Transverse colon (tissue), 3 donors: ENCODE measurements around the gene LMOD3.

Experiments
- EP300 ChIP-seq: sonication (generic); formaldehyde crosslinking; IDR thresholded peaks from one replicate; pipeline ENCODE4 v1.6.1; 2017; ENCODE audit warnings: antibody characterized with exemption, low read depth
- TF ChIP-seq, protein P1 (sequence below), 5 experiments: fragments of 200-600 bp in 3 of 5; fragments of 450-650 bp in 2 of 5; sonication (generic) in 3 of 5; IDR thresholded peaks; 1 replicate in 2 of 5; 2 replicates in 3 of 5; pipeline ENCODE4 v1.5.1; 2016 to 2017; ENCODE audit warnings: antibody characterized with exemption in 5 of 5, inconsistent platforms in 3 of 5, mild to moderate bottlenecking in 2 of 5, moderate library complexity in 1 of 5

- TF ChIP-seq, protein P1, sequence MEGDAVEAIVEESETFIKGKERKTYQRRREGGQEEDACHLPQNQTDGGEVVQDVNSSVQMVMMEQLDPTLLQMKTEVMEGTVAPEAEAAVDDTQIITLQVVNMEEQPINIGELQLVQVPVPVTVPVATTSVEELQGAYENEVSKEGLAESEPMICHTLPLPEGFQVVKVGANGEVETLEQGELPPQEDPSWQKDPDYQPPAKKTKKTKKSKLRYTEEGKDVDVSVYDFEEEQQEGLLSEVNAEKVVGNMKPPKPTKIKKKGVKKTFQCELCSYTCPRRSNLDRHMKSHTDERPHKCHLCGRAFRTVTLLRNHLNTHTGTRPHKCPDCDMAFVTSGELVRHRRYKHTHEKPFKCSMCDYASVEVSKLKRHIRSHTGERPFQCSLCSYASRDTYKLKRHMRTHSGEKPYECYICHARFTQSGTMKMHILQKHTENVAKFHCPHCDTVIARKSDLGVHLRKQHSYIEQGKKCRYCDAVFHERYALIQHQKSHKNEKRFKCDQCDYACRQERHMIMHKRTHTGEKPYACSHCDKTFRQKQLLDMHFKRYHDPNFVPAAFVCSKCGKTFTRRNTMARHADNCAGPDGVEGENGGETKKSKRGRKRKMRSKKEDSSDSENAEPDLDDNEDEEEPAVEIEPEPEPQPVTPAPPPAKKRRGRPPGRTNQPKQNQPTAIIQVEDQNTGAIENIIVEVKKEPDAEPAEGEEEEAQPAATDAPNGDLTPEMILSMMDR (IDR thresholded peaks at IDR 0.05), result no peak
- no peak for TF ChIP-seq EP300
Measured at GRCh38 chr3:69142797-69143454, 20.5 kb upstream of the LMOD3 start.
